HPDE6-E6E7 (cell line): ENCODE data around the gene CHRNE.

ENCODE experiments used
- DNase-seq: peaks from one replicate; pipeline ENCODE4 v3.0.0; 2011; ENCODE audit warnings: missing footprints; ENCODE audit errors: extremely low spot score

Gene CHRNE

GRCh38 chr17:4903051-4903818 lies at the start of gene CHRNE:
Gene CHRNE, minus strand, starts transcription at chr17:4903098. Its CDS starts 35 bp downstream, at chr17:4903063.
- peak; percentile 32 for DNase-seq

- no peak for DNase-seq
Measured at GRCh38 chr17:4951486-4951885, 48.6 kb upstream of the CHRNE start.

- no peak for DNase-seq
Measured at GRCh38 chr17:4950746-4951204, 47.9 kb upstream of the CHRNE start, which contains the start of gene ENO3. Gene ENO3, plus strand, starts transcription at chr17:4951119. Its CDS starts 711 bp downstream, at chr17:4951830.

- no peak for DNase-seq
Measured at GRCh38 chr17:4950075-4950745, 47.3 kb upstream of the CHRNE start.

- no peak for DNase-seq
Measured at GRCh38 chr17:4949321-4950074, 46.6 kb upstream of the CHRNE start.

GRCh38 chr17:4948931-4949320 lies 46.0 kb upstream of the CHRNE start:
- peak; percentile 90 for DNase-seq

GRCh38 chr17:4948166-4948930 lies 45.5 kb upstream of the CHRNE start, which contains the start of gene PFN1:
Gene PFN1, minus strand, starts transcription at chr17:4948530. Its CDS starts 136 bp downstream, at chr17:4948394.
- peak; percentile 72 for DNase-seq

- DNase-seq = no peak
Measured at GRCh38 chr17:4947411-4948165, 44.7 kb upstream of the CHRNE start.

- DNase-seq = no peak
Measured at GRCh38 chr17:4947010-4947410, 44.1 kb upstream of the CHRNE start.

- DNase-seq = no peak
Measured at GRCh38 chr17:4946312-4946976, 43.5 kb upstream of the CHRNE start.

GRCh38 chr17:4945944-4946280 lies 43.0 kb upstream of the CHRNE start:
- DNase-seq = no peak

GRCh38 chr17:4945176-4945943 lies 42.5 kb upstream of the CHRNE start:
- peak; percentile 90 for DNase-seq

- no peak for DNase-seq
Measured at GRCh38 chr17:4944554-4945175, 41.8 kb upstream of the CHRNE start.

- DNase-seq = no peak
Measured at GRCh38 chr17:4944163-4944553, 41.3 kb upstream of the CHRNE start.

- no peak for DNase-seq
Measured at GRCh38 chr17:4942760-4943508, 40.0 kb upstream of the CHRNE start.

- DNase-seq = no peak
Measured at GRCh38 chr17:4941319-4941610, 38.4 kb upstream of the CHRNE start.

GRCh38 chr17:4940555-4941318 lies 37.8 kb upstream of the CHRNE start:
- peak; percentile 64 for DNase-seq
